Measurements from ENCODE around the gene HMX2. TPM values are rescaled to one million over a fixed set of nuclear protein-coding genes. Genes with fewer than 3 reads are reported as not detected.
A peak's percentile ranks its signal among the peaks of the same experiment; 100 is the strongest.

The HMX2 gene
- total and polyA plus RNA-seq, 2 of the 13 experiments (the other 11 are each of a cell fraction or from before 2014, with no cell fraction given): not detected

DNA sequence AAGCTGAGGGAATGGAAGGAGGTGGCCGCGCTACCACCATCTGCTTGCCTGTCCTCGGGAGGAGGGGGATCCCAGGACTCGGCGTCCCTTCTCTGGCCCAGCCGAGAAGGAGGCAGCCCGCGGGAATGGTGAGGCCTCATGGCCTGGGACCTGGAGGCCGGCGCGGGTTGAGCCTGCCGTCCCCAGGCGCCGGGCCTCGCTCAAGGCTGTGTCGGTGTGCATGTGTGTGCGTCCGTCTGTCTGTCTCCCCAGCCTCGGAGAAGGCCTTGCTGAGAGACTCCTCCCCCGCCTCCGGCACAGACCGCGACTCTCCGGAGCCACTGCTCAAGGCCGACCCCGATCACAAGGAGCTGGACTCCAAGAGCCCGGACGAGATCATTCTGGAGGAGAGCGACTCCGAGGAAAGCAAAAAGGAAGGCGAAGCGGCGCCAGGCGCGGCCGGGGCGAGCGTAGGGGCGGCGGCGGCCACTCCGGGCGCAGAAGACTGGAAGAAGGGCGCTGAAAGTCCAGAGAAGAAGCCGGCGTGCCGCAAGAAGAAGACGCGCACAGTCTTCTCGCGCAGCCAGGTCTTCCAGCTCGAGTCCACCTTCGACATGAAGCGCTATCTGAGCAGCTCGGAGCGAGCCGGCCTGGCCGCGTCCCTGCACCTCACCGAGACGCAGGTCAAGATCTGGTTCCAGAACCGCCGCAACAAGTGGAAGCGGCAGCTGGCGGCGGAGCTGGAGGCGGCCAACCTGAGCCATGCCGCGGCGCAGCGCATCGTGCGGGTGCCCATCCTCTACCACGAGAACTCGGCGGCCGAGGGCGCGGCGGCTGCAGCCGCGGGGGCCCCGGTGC lies 10.9 kb upstream of the HMX2 start:
- intact Hi-C loops (cut with micrococcal nuclease; ENCODE audit: unreplicated experiment): loop anchor here (5.0 kb wide), 1 partner anchor 130 kb away; no protein-coding TSS in a partner anchor
- Histone ChIP-seq H3K4me1 (ENCODE audit: insufficient read depth, low read length) (peaks cover 60% of the 10 kb centered on the region), H3K27ac (ENCODE audit: extremely low read length, insufficient read depth, low read length) (no peak overlapping the region), H3K4me2 (ENCODE audit: low read depth, low read length) (peak overlapping the region; percentile 69), H3K36me3 (replicated peaks in 1 of 2; ENCODE audit: control insufficient read depth in 1 of 2, insufficient read depth in 2 of 2, low read length in 2 of 2) (no peaks in the 10 kb centered on the region), H3K9ac (ENCODE audit: insufficient read depth, low read depth, low read length) (no peak overlapping the region), H3K27me3 (ENCODE audit: control insufficient read depth in 1 of 2, insufficient read depth in 2 of 2, low read length in 2 of 2) (peaks cover 17 to 86% of the 10 kb centered on the region in 2 experiments; a peak in 4 of 5 replicates), H2AFZ (ENCODE audit: low read length) (no peak overlapping the region), H3K4me3 (replicated peaks in 1 of 3; ENCODE audit: insufficient read depth in 1 of 3, low read depth in 2 of 3, low read length in 3 of 3) (peak overlapping the region; percentile 27 to 61 (median 40); a peak in 5 of 6 replicates), H3K9me3 (ENCODE audit: low read length) (no peaks in the 10 kb centered on the region), H4K20me1 (ENCODE audit: insufficient read depth, low read length) (peaks cover 6% of the 10 kb centered on the region; the same call in 1 of the 2 replicates), H3K79me2 (ENCODE audit: insufficient read depth, low read length) (no peaks in the 10 kb centered on the region)
- ATAC-seq (peak; percentile 2; the same call in 1 of the 3 replicates), FAIRE-seq (no peak), DNase-seq (ENCODE audit: low spot score) (no peak)
- in situ Hi-C loops (cut with HindIII; ENCODE audit: extremely low pct_ligation_motif_present, low pct_unique_long_range_greater_than_20kb): no loop called here
- POLR2A ChIA-PET: no interaction called here
- no TSS peak for BruUV-seq (replicated peaks)
- CTCF ChIA-PET (ENCODE audit: low intra/inter-chr PET ratio, low total read pairs): no interaction called here
- WGBS (ENCODE audit: low lambda C conversion rate): 9% methylated on average over 8 of the region's 83 CpGs
- TF ChIP-seq U2AF2 (IDR thresholded peaks at IDR 0.05; ENCODE audit: low read depth, low read length): no peak
- TF ChIP-seq EZH2 (conservative IDR thresholded peaks at IDR 0.05; ENCODE audit: low read depth, low read length): peak; percentile 67; the same call in 1 of the 2 replicates
- TF ChIP-seq GABPB1 (CRISPR knock-in tag; IDR thresholded peaks at IDR 0.05): 0 out of 2 replicates have a peak, but pooled peaks have one; percentile 10
- TF ChIP-seq MTF2 (CRISPR knock-in tag; IDR thresholded peaks at IDR 0.05; ENCODE audit: borderline replicate concordance): peak; percentile 98
- 0 out of 2 replicates have a peak, but pooled peaks have one; percentile 33 for TF ChIP-seq HOXA5 (CRISPR knock-in tag; IDR thresholded peaks at IDR 0.05)
- TF ChIP-seq, protein P1, sequence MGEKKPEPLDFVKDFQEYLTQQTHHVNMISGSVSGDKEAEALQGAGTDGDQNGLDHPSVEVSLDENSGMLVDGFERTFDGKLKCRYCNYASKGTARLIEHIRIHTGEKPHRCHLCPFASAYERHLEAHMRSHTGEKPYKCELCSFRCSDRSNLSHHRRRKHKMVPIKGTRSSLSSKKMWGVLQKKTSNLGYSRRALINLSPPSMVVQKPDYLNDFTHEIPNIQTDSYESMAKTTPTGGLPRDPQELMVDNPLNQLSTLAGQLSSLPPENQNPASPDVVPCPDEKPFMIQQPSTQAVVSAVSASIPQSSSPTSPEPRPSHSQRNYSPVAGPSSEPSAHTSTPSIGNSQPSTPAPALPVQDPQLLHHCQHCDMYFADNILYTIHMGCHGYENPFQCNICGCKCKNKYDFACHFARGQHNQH (CRISPR knock-in tag; IDR thresholded peaks at IDR 0.05): no peak
- TF ChIP-seq ZNF263 (CRISPR knock-in tag; IDR thresholded peaks at IDR 0.05): peak; percentile 57
- TF ChIP-seq HIVEP1 (CRISPR knock-in tag; IDR thresholded peaks at IDR 0.05): peak; percentile 13; the same call in 1 of the 2 replicates
- TF ChIP-seq NR2F2 (IDR thresholded peaks at IDR 0.05; ENCODE audit: borderline replicate concordance, low read depth): no peak
- 0 out of 2 replicates have a peak, but pooled peaks have one; percentile 43 for TF ChIP-seq HDAC1 (CRISPR knock-in tag; IDR thresholded peaks at IDR 0.05)
- TF ChIP-seq, protein P2, sequence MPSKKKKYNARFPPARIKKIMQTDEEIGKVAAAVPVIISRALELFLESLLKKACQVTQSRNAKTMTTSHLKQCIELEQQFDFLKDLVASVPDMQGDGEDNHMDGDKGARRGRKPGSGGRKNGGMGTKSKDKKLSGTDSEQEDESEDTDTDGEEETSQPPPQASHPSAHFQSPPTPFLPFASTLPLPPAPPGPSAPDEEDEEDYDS (CRISPR knock-in tag; IDR thresholded peaks at IDR 0.05): no peak
- peak; percentile 70; the same call in 1 of the 2 replicates for TF ChIP-seq CBX2 (IDR thresholded peaks at IDR 0.05; ENCODE audit: low read depth, low read length)
- TF ChIP-seq CBX2 (CRISPR knock-in tag; IDR thresholded peaks at IDR 0.05; ENCODE audit: low read depth): no peak
- TF ChIP-seq, protein P3, sequence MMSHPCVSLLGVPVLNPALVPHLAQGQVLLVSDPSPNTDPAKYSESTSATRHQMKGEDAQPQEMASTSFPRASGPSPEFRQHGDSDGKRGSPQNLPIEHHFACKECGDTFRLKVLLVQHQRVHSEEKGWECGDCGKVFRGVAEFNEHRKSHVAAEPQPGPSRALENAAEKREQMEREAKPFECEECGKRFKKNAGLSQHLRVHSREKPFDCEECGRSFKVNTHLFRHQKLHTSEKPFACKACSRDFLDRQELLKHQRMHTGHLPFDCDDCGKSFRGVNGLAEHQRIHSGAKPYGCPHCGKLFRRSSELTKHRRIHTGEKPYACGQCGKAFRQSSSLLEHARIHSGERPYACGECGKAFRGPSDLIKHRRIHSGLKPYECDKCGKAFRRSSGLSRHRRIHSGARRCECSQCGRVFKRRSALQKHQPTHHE (CRISPR knock-in tag; IDR thresholded peaks at IDR 0.05; ENCODE audit: borderline replicate concordance): no peak
- TF ChIP-seq POLR2AphosphoS5 (IDR thresholded peaks at IDR 0.05; ENCODE audit: low read depth, low read length): no peak
- TF ChIP-seq, protein P4, sequence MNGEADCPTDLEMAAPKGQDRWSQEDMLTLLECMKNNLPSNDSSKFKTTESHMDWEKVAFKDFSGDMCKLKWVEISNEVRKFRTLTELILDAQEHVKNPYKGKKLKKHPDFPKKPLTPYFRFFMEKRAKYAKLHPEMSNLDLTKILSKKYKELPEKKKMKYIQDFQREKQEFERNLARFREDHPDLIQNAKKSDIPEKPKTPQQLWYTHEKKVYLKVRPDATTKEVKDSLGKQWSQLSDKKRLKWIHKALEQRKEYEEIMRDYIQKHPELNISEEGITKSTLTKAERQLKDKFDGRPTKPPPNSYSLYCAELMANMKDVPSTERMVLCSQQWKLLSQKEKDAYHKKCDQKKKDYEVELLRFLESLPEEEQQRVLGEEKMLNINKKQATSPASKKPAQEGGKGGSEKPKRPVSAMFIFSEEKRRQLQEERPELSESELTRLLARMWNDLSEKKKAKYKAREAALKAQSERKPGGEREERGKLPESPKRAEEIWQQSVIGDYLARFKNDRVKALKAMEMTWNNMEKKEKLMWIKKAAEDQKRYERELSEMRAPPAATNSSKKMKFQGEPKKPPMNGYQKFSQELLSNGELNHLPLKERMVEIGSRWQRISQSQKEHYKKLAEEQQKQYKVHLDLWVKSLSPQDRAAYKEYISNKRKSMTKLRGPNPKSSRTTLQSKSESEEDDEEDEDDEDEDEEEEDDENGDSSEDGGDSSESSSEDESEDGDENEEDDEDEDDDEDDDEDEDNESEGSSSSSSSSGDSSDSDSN (CRISPR knock-in tag; IDR thresholded peaks at IDR 0.05): peak; percentile 47; the same call in 1 of the 2 replicates
- TF ChIP-seq ZNF567 (CRISPR knock-in tag; IDR thresholded peaks at IDR 0.05; ENCODE audit: borderline replicate concordance): 0 out of 2 replicates have a peak, but pooled peaks have one; percentile 32
- TF ChIP-seq RBM39 (IDR thresholded peaks at IDR 0.05; ENCODE audit: low read depth, low read length, poor library complexity, severe bottlenecking): peak; percentile 6

All from HepG2 (cell line).